ENCODE measurements around the gene TBX5.

Gene TBX5

DNA sequence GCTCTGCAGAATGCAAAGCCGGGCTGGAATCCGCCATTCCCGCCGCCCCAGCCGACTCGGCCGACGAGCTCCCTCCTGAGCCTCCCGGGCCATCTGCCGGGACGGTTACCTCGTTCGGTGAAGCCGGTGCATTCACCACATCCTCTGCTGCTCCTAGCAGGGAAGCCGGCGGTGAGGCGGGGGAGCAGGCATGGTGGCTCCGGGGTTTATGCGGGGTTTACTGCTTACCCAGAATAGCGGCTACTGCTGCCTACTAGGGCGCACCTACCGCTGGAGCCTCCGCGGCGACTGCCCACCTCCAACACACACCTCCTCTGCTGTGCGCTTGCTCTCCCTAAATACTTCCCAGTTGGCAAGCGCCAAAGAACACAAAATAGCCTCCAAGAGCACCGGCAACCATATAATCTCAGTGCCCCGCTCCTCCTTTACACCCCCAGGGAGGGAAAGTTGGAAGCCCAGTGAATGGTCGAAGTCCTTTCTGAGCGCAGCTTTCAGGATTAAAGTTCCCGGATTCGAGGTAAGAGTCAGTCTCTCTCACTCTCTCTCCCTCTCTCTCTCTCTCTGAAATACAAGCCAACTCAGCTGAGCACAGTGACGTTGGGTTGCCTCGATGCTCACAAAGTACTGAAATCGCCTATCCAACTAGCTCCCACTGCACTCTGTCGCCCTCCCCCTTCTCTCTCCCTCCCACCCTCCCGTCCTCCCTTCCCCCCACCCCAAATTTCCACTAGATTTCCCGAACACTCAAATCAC, at the start of gene TBX5:
TSS of gene TBX5 (minus strand) at position 626 of the 753 bp plus-strand sequence. CDS start 2,246 bp downstream, outside the sequence.
- no peak for DNase-seq (ENCODE audit: low read depth)

DNA sequence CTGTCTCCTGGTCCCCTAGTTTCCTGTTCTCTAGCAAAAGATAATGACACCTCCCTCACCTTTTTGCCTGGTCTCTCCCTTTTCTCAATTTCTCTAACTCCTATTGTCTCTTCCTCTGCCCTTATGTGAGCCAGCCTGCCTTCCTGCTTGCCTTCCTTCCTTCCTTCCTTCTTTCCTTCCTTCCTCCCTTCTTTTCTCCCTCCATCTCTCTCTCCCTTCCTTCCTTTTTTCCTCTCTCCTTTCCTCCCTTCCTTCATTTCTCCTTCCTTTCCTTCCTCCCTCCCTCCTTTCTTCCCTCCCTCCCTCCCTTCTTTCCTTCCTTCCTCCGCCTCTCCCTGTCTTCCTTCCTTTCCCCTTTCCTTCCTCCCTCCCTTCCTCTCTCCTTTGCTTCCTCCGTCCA, 45.7 kb upstream of the TBX5 start:
- no peak for DNase-seq (ENCODE audit: low read depth)

DNA sequence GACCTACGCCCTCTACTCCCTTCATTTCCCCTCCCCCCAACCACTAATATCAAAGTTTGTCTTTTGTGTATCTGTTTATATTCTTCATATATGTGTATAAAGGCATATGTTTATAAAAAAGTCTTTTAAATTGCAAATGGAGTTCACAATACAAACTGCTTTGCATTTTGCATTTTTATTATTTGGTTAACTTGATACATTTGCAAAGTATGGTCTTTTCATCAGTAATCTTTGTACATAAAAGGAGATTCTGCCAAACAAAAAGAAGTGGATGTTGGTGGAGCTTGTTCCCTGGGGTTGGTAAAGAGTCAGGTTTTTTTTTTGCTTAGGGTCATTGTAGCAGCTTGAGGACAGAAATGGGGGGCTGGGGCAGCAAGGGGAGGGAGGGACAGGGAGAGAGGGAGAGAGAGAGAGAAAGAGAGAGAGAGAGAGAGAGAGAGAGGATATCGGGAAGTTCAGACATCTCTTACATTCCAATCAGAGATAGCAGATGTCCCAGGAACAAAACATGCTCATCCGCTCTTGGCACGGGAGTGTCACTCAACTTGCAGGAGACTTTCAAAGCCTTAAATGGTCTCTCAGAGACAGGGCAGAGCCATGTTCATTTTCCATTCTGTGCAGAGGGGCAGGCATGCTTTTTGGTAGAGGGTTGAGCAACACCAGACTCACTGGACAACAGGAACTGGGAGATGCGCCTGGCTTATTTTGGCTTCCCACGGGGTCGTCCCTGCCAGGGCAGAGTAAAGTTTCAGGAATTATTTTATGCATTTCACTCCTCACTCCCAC, 44.8 kb upstream of the TBX5 start:
- no peak for DNase-seq (ENCODE audit: low read depth)

DNA sequence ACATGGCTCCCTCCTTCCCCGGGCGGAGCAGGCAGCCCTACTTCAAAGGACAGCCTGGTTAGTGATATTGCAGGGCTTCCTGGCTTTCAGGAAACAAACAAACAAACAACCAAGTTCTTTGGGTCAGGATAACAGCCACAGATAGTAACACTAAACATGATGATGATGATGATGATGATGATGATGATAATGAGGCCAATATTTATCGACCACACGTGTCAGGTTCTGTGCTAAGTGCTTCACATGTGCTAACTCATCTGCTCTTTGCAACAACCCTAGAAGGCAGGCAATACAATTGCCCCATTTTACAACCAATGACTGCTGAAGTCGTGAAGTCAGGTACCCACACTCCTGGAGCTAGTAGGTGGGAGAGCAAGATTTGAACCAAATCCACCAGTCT, 44.1 kb upstream of the TBX5 start:
- DNase-seq (ENCODE audit: low read depth): no peak

- DNase-seq (ENCODE audit: low read depth): no peak
Measured at GRCh38 chr12:114448618-114448933, 42.6 kb upstream of the TBX5 start.

GRCh38 chr12:114447799-114448617, 42.1 kb upstream of the TBX5 start:
- DNase-seq (ENCODE audit: low read depth): no peak

DNA sequence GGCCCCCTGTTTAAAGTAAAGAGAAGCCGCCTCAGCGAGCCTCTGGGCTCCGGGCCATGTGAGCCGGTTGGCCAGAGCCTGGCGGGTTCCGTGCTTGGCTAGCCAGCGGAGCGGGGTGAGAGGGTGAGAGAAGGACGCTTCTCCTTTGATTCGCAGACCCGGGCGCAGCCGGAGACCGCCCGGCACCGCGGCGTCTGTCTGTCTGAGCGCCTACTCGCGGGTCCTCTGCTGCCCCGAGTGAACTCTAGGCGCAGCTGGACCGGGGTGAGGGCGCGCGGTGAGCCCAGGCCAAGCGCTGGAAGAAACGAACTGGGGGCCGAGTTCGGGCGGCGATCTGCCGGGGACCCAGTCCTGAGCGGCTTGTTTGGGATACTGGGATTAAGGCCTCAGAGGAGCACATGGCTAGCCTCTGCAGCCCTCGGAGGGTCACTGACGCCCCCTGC, 41.4 kb upstream of the TBX5 start:
- no peak for DNase-seq (ENCODE audit: low read depth)

DNA sequence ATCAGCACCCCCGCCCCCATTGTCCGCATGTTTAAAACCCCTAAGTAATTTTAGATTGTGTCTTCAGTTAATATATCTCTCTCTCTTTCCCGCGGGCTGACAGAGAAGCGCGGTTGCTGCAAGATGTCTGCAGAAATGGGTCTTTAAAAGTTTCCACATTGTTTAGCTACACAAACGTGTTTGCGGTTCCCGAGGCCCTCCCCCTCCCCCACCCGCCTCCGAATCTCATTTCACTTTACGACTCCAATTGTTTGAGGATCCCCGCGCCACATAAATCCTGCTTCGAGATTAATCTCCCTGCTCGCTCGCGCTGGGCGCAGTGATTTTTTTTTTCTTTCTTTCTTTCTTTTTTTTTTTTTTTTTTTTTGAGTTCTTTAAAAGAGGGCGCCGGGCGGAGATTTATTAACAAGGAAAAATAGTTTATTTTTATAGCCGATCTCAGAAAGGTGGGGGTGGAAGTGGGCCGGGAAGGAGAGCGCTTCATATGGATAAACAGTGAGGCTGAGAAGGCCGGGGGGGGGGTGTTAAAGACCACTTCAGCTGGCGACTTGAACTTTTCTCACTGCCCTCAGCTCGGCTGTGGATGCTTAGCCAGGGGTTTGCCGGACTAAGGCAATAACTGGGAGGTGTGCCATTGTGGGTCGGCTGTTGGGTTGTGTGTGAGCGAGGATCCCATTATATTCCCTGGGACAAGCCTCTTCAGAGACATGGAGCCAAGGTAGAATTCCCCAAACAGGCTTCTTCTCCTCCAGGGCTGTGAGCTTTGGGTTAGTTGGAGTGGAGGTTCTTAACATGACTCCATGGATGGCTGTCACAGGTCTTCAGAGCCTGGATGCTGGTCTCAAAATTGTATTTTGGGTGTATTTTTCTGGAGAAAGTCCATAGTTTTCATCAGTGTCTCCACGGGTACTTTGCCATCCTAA, 39.7 kb upstream of the TBX5 start:
- no peak for DNase-seq (ENCODE audit: low read depth)

DNA sequence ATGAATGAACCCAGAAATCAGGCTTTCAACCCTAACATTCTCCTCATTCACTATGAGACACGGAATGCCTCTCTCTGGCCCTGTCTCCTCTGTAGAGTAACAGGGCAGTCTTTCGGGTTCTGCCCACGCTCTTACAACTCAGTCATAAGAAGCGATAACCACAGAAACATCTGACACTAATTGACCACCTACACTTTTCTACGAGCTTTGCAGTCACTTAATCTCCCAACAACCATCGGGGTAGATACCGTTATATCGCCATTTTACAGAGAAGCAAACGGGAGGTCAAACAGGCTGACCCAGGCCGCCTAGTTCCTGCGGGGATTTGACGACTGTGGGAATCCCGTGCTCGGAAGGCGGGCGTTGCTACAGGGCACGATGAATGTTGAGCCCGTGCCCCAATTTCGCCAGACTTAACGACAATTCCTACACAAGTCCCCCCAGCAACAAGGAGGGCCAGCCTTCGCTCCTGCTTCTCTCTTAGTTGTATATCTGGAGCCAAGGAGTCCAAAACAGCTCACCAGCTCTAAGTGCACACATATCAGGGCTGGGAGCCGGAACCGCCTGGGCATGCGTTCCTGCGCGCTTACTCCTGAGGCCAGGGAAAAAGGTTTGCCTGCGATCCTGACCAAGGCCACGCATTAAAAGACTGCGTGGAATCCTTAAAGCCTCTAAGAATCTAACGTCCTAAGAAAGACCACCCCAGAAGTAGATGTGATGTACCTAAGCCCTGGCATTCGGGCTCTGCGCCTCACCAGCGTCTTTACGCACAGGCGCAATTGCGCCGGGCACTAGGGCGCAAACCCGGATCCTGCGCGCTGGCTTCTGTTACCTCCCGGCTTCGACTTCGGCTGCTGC, 38.7 kb upstream of the TBX5 start:
- DNase-seq (ENCODE audit: low read depth): no peak

DNA sequence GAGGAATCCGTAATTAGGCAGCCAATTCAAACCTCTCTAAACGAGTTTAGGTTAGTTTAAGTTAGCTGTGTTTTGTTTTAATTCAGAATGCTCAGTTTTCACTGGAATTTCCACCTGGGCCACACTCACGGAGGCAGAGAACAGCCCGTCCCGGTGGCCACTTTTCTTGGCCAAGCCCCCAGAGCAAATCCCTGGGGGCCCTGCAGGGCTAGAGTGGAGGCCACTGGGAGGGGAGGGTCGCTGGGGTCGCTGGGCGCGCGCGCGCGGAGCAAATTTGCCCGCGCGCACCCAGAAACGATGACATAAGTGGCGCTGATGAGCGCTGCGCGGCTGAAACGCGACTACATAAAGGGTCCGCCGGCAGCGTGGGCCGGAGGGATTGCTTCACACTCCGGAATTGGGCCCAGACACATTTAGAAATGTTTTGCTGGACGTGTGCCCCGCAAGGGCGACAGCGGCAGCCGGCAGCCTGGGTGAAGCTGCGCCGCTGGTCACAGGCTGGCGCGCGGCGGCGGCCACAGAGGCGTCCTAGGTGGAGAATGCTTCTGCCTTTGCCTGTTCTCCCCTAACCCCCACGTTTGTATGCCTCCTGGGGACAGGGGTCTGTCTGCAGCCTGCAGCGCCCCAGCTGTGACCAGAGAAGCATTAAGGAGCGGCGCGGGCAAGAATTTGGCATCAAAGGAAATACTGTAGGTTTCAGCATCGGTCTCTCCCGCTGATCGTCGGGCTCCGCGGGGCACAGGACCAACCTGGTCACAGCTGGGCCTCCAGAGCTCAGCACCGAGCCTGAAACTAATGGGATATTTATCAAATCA, 37.9 kb upstream of the TBX5 start:
- DNase-seq (ENCODE audit: low read depth): no peak

- no peak for DNase-seq (ENCODE audit: low read depth)
Measured at GRCh38 chr12:114442578-114442977, 36.6 kb upstream of the TBX5 start.

DNA sequence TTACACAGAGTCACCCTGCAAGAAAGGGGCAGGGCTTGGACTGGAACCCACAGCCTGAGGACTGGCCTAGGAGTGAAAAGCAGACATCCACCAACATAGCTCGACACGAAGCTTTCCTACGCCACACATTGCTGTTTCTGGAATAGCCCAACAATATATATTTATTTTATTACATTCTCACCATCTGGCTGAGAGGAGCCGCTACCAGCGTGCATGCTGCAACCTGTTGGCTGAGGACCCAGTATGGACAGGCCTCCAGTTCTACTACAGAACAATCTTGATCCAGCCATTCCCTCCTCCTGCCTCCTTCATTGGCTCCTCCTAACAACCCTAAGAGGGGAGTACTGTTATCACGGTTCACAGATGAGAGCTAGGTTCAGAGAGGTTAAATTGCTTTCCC, 35.6 kb upstream of the TBX5 start:
- no peak for DNase-seq (ENCODE audit: low read depth)

GRCh38 chr12:114441039-114441383, 35.1 kb upstream of the TBX5 start:
- DNase-seq (ENCODE audit: low read depth): no peak

GRCh38 chr12:114440270-114441038, 34.5 kb upstream of the TBX5 start:
- DNase-seq (ENCODE audit: low read depth): no peak

DNA sequence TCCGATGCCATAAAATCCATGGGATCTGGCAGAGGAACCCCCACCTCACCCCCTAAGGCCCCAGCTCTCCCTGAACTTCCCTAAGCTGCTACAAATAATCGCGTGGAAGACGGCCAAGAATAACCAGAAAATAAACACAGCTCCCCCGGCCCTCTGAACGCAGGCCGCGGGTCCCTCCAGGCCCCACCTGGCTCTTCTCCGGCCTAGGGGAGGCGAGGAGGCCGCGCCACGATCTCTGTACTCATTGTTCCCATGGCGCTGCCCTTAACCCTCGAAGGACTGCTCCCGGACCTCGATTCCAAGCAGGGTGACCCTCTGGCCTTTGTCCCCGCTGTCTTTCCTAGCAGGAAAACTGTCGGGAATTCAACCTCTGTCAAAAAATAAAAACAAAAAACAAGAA, 33.9 kb upstream of the TBX5 start:
- no peak for DNase-seq (ENCODE audit: low read depth)

DNA sequence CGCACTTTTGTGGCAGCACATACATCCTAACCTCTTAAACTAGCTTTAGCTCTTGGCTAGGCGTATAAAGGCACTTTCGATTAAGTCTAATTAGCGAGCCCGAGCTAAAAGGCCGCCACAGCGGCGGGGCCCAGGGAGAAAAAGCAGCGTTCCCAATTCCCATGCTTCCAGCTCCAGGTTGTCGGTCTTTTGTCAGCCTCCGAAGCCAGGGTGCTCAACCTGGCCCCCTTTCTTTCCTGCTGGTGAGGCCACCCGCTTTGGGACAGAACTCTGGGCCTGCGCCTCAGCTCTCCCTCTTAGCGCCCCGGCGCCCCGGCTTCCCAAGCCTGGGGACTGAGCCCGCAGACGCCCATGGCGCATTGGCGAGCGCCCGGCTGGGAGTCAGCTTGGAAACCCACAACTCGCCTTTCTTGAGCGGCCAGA, 33.3 kb upstream of the TBX5 start:
- DNase-seq (ENCODE audit: low read depth): no peak

- no peak for DNase-seq (ENCODE audit: low read depth)
Measured at GRCh38 chr12:114438635-114439256, 32.8 kb upstream of the TBX5 start.

DNA sequence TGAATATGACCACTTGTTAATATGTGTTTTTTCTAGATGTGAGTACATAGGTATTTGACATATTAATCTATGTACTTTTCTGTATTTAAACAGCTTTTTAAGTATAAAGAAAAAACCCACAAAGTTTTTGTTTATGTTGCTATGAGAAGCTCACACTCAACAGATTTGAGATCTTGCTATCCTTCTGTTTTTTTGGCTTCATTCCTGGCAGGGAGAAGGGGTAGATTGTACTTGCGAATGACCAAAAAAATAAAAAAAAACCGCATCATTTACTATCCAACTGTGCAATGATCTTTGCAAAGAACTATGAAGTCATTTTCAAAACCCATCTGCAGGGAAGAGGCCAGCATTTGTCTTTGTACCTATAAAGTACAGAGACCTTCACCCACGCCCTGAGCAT, 28.4 kb upstream of the TBX5 start:
- no peak for DNase-seq (ENCODE audit: low read depth)

DNA sequence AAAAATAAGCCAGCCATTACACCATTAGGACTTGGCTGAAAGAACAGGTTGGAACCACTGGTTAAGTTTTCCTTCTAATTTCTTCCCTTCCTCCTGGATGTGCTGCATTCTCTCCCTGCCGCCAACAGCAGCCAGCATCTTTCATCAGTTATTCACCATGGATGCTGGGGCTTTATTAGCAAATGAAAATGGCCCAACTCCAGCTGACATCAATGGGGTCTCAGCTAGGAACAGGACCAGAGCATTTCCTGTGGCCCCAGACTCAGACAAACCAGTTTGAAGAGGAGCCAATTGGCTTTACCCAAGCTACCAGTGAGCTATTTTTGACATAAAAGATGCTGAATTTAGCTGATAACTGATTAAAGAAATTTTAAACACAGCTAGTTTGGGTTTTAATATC, 26.0 kb upstream of the TBX5 start:
- DNase-seq (ENCODE audit: low read depth): no peak
